GM20000 (cell line): ENCODE data around the gene COL4A6.

Experiments
- DNase-seq: peaks from one replicate; pipeline ENCODE4 v3.0.0; 2012; ENCODE audit warnings: low spot score
- CTCF ChIP-seq: IDR thresholded peaks from 2 replicates; pipeline ENCODE4 v1.5.1; 2012; ENCODE audit warnings: mild to moderate bottlenecking, control low read depth; ENCODE audit errors: extremely low read depth, missing control alignments

The COL4A6 gene

GRCh38 chrX:108270280-108270679, 167.9 kb downstream of the COL4A6 start:
- no peak for DNase-seq

GRCh38 chrX:108268434-108269080, 169.7 kb downstream of the COL4A6 start:
- no peak for DNase-seq
- no peak for TF ChIP-seq CTCF

More at GRCh38 chrX:108270280-108270679, 167.9 kb downstream of the COL4A6 start:
- TF ChIP-seq CTCF = no peak

GRCh38 chrX:108267557-108267956, 170.7 kb downstream of the COL4A6 start:
- TF ChIP-seq CTCF = no peak
- DNase-seq = no peak

GRCh38 chrX:108264376-108264775, 173.8 kb downstream of the COL4A6 start:
- no peak for DNase-seq
- TF ChIP-seq CTCF = no peak

GRCh38 chrX:108261549-108262203, 176.5 kb downstream of the COL4A6 start:
- DNase-seq = no peak
- no peak for TF ChIP-seq CTCF

GRCh38 chrX:108257556-108257955, 180.7 kb downstream of the COL4A6 start:
- DNase-seq = no peak
- TF ChIP-seq CTCF = no peak

GRCh38 chrX:108254636-108255035, 183.6 kb downstream of the COL4A6 start:
- no peak for DNase-seq
- no peak for TF ChIP-seq CTCF
